Esophagus muscularis mucosa (tissue), 4 donors: ENCODE measurements around the gene ARTN. TPM values are rescaled to one million over a fixed set of nuclear protein-coding genes. Genes with fewer than 3 reads are reported as not detected.

Experiments used
- DNase-seq: peaks from one replicate; pipeline ENCODE4 v3.0.0-alpha.2; 2017; ENCODE audit errors: extremely low spot score
- H3K27ac ChIP-seq, 4 donors: fragments of 200-600 bp; sonication (generic); replicated peaks in 1 of 4; 1 replicate in 3 of 4; 2 replicates in 1 of 4; pipeline ENCODE4 v1.5.1; 2016 to 2019; ENCODE audit warnings: mild to moderate bottlenecking in 1 of 4
- H3K27me3 ChIP-seq, 4 donors: fragments of 200-600 bp; sonication (generic); one replicate each; pipeline versions ENCODE4 v1.5.1 to v1.6.0; 2016 to 2019
- H3K36me3 ChIP-seq, 4 donors: fragments of 200-600 bp; sonication (generic); one replicate each; pipeline ENCODE4 v1.5.1; 2016 to 2019
- H3K4me1 ChIP-seq, 4 donors: fragments of 200-600 bp; sonication (generic); one replicate each; pipeline ENCODE4 v1.5.1; 2016 to 2019
- H3K4me3 ChIP-seq, 4 donors: fragments of 200-600 bp; sonication (generic); 1 replicate in 2 of 4; 2 replicates in 2 of 4; pipeline ENCODE4 v1.5.1; 2016 to 2019; ENCODE audit warnings: mild to moderate bottlenecking in 4 of 4, moderate library complexity in 1 of 4
- H3K9me3 ChIP-seq, 4 donors: fragments of 200-600 bp; sonication (generic); 1 replicate in 3 of 4; 2 replicates in 1 of 4; pipeline ENCODE4 v1.5.1; 2016 to 2019
- CTCF ChIP-seq, 3 experiments: fragments of 200-600 bp in 2 of 3; fragments of 450-650 bp in 1 of 3; sonication (generic) in 2 of 3; IDR thresholded peaks; one replicate each; pipeline ENCODE4 v1.5.1; 2017 to 2019; ENCODE audit warnings: antibody characterized with exemption in 3 of 3, mild to moderate bottlenecking in 2 of 3, moderate library complexity in 1 of 3
- EP300 ChIP-seq: sonication (generic); formaldehyde crosslinking; IDR thresholded peaks from one replicate; pipeline ENCODE4 v1.6.1; 2017; ENCODE audit warnings: antibody characterized with exemption
- POLR2A ChIP-seq: fragments of 450-650 bp; IDR thresholded peaks from one replicate; pipeline ENCODE4 v1.6.1; 2017; ENCODE audit warnings: antibody characterized with exemption, moderate library complexity, mild to moderate bottlenecking, low read depth
- POLR2AphosphoS5 ChIP-seq, 2 donors: sonication (generic); formaldehyde crosslinking; IDR thresholded peaks; one replicate each; pipeline ENCODE4 v1.6.1; 2017; ENCODE audit warnings: antibody characterized with exemption in 2 of 2
- WGBS: methylation state at CpG from one replicate; pipeline ENCODE4 v1.1.5; 2018; 5-methylcytosine and 5-hydroxymethylcytosine counted together
- intact Hi-C: fragments of 100-400 bp; cut with DNase I; formaldehyde crosslinking; loops from one replicate; pipeline ENCODE4 v1.15.1; 2023
- total RNA-seq, 4 donors: library from RNA; depleted of rRNA; stranded (reverse); fragments of >200 nt; gene quantifications; one replicate each; pipeline versions ENCODE4 v1.1.0 to v1.2.1, GENCODE V29; 2016

Gene ARTN
- total RNA-seq = 1 to 10 TPM in 1 of 4 donors, under 1 TPM in 2, not detected in 1; 0.39 to 1.1 (median 0.42) TPM

DNA sequence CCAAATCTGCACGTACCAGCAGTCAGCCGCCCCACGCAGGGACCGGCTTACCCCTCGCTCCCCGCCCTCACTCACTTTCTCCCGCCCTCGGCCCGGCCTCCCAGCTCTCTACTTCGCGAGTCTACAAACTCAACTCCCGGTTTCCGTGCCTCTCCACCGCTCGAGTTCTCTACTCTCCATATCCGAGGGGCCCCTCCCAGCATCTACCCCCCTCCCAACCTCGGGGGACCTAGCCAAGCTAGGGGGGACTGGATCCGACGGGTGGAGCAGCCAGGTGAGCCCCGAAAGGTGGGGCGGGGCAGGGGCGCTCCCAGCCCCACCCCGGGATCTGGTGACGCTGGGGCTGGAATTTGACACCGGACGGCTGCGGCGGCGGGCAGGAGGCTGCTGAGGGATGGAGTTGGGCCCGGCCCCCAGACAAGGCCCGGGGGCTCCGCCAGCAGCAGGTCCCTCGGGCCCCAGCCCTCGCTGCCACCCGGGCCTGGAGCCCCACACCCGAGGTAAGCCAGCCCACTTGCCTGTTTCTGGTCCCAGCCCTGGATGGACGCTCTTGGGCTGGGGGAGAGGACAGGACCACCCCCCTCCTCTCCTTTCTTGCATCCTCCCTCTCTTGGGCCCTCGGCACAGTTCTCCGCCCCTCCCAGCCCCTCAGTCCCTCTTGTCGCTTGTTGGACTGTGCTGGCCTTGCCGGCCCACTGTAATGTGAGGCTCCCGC, at the start of gene ARTN:
Gene ARTN (plus strand): TSS at position 416 of the 715 bp plus-strand sequence. CDS start 1,856 bp downstream, outside the sequence.
- DNase-seq = no peak
- Histone ChIP-seq H3K36me3 (peaks cover 0 to 12% (median 7%) of the 10 kb centered on the region in 4 donors), H3K27ac (peak within 1 kb of the TSS; percentile 4 to 49 (median 32)), H3K4me1 (peaks cover 17 to 44% (median 42%) of the 10 kb centered on the region in 4 donors), H3K4me3 (peak within 1 kb of the TSS; percentile 47 to 55 (median 53)), H3K27me3 (peaks cover 0 to 18% (median 0%) of the 10 kb centered on the region in 4 donors), H3K9me3 (no peaks in the 10 kb centered on the region)
- intact Hi-C loops = loop anchor here (10.0 kb wide), 1 partner anchor 399 kb away; the partner anchor contains the start of gene PTPRF
- TF ChIP-seq POLR2AphosphoS5 (IDR thresholded peaks at IDR 0.05) (no peak), EP300 (no peak), POLR2A (no peak), CTCF (IDR thresholded peaks at IDR 0.05) (no peak)
- 15% methylated on average over 35 of the region's 42 CpGs for WGBS

DNA sequence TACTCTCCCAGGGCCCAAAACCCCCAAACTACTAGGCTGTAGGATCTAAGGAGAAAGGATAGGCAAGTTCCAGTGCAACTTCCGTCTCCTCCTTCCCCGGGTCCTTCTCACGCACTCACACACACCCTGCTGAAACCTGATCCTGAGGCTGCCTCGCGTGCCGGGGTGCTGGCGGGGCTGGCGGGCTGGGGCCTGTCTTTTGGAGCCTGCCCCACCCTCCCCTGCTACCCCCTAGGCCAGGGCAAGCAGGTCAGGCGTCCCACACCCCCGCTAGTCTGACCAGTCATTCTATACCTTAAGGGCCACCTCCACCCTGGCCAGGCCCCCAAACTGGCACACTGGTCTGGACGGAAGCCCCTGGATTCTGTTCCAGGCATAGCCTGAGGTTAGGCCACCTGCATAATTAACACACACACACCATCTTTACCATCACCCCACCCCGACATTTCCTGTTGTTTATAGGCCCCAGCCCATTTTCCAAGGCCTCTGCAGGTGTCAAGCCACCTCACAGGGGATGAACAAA, 48.3 kb upstream of the ARTN start:
- TF ChIP-seq EP300 (no peak), POLR2A (no peak), CTCF (IDR thresholded peaks at IDR 0.05) (no peak), POLR2AphosphoS5 (IDR thresholded peaks at IDR 0.05) (no peak)
- no peak overlapping the region for H3K27ac ChIP-seq
- intact Hi-C loops = no loop called here
- no peaks in the 10 kb centered on the region for H3K27me3 ChIP-seq
- no peak for DNase-seq
- no peak overlapping the region for H3K4me3 ChIP-seq
- WGBS = 50% methylated on average over 1 of the region's 12 CpGs
- H3K9me3 ChIP-seq = no peaks in the 10 kb centered on the region
- peaks cover 0 to 4% (median 0%) of the 10 kb centered on the region in 4 donors for H3K36me3 ChIP-seq
- H3K4me1 ChIP-seq = peaks cover 4 to 15% (median 8%) of the 10 kb centered on the region in 4 donors

GRCh38 chr1:43887748-43888147, 45.9 kb upstream of the ARTN start:
- Histone ChIP-seq H3K4me1 (peaks cover 0 to under 1% (median 0%) of the 10 kb centered on the region in 4 donors), H3K27me3 (no peaks in the 10 kb centered on the region), H3K4me3 (no peak overlapping the region), H3K9me3 (no peaks in the 10 kb centered on the region), H3K36me3 (no peaks in the 10 kb centered on the region), H3K27ac (no peak overlapping the region)
- no peak for DNase-seq
- TF ChIP-seq CTCF (IDR thresholded peaks at IDR 0.05) (no peak), POLR2A (no peak), EP300 (no peak), POLR2AphosphoS5 (IDR thresholded peaks at IDR 0.05) (no peak)
- intact Hi-C loops = no loop called here

- H3K4me1 ChIP-seq = peaks cover 0 to 5% (median 1%) of the 10 kb centered on the region in 4 donors
- no peaks in the 10 kb centered on the region for H3K27me3 ChIP-seq
- peaks cover 0 to 17% (median 0%) of the 10 kb centered on the region in 4 donors for H3K36me3 ChIP-seq
- no peak overlapping the region for H3K27ac ChIP-seq
- H3K9me3 ChIP-seq = no peaks in the 10 kb centered on the region
- 94% methylated on average over 5 of the region's 5 CpGs for WGBS
- no peak overlapping the region for H3K4me3 ChIP-seq
- intact Hi-C loops = no loop called here
- TF ChIP-seq EP300 = no peak
- TF ChIP-seq CTCF (IDR thresholded peaks at IDR 0.05) = no peak
- no peak for TF ChIP-seq POLR2A
- no peak for TF ChIP-seq POLR2AphosphoS5 (IDR thresholded peaks at IDR 0.05)
- DNase-seq = no peak
Observed at GRCh38 chr1:43890815-43891214, 42.8 kb upstream of the ARTN start.
